ENCODE data around the gene RABAC1. TPM values are rescaled to one million over a fixed set of nuclear protein-coding genes. Genes with fewer than 3 reads are reported as not detected.

The RABAC1 gene
- total RNA-seq, 2 donors from 2014 or later, result 114 to 122 TPM

DNA sequence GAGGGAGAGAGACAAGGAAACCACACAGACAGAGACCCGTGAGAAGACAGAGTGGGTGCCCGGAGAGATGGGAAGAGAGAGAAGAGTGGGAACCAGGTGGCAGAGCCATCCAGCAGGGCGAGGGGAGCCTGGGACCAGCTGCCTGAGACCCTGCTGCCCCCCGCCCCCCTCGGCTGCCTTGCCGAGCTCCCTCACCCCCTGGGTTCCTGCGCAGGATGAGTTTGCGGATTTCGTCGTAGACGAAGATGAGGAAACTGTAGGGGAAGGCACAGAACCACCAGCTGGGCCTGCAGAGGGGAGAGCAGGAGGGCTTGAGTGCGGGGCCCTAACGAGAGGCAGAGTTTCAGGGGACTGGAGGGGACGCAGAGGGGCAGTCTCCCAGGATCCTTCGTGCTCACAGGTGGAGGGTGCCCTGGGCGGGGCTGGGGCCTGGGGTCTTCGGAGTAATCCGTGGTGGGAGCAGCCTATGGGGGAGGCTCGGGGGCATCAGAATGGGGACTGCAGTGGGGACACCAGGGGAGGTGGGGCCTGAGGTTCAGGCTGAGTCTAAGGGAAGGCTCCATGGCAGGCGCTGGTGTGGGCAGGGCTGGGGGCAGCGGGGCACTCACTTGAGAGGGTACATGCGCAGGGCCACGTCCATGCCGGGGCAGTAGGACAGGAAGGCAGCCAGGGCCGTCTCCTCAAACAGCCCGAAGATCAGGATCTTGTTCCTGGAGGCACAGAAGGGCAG lies 8.1 kb upstream of the RABAC1 start:
- Histone ChIP-seq H3K4me3 (ENCODE audit: low read length) (no peak overlapping the region), H3K4me1 (ENCODE audit: control insufficient read depth, insufficient read depth, low read length) (no peaks in the 10 kb centered on the region), H3K36me3 (ENCODE audit: control insufficient read depth, insufficient read depth, low read length) (no peaks in the 10 kb centered on the region), H3K27ac (ENCODE audit: low read depth, low read length) (no peak overlapping the region), H3K27me3 (ENCODE audit: control insufficient read depth, insufficient read depth, low read length, poor library complexity, severe bottlenecking) (no peaks in the 10 kb centered on the region), H3K9me3 (ENCODE audit: control insufficient read depth, low read length) (no peaks in the 10 kb centered on the region), H3K9ac (ENCODE audit: extremely low read depth, low read length, poor library complexity, severe bottlenecking) (no peak overlapping the region)
- 89 to 91% methylated on average over 13 to 26 of the region's 26 CpGs for WGBS, 2 experiments (ENCODE audit: insufficient coverage in 1 of 2, insufficient read length in 1 of 2)
- Mint-ChIP-seq H3K27ac (no peak overlapping the region), H3K27me3 (ENCODE audit: insufficient read depth) (peaks cover 2% of the 10 kb centered on the region), H3K9me3 (no peaks in the 10 kb centered on the region), H3K4me1 (no peaks in the 10 kb centered on the region), H3K4me3 (no peak overlapping the region), H3K36me3 (ENCODE audit: low read depth) (no peaks in the 10 kb centered on the region)
- DNase-seq, result no peak
- TF ChIP-seq, protein P1, sequence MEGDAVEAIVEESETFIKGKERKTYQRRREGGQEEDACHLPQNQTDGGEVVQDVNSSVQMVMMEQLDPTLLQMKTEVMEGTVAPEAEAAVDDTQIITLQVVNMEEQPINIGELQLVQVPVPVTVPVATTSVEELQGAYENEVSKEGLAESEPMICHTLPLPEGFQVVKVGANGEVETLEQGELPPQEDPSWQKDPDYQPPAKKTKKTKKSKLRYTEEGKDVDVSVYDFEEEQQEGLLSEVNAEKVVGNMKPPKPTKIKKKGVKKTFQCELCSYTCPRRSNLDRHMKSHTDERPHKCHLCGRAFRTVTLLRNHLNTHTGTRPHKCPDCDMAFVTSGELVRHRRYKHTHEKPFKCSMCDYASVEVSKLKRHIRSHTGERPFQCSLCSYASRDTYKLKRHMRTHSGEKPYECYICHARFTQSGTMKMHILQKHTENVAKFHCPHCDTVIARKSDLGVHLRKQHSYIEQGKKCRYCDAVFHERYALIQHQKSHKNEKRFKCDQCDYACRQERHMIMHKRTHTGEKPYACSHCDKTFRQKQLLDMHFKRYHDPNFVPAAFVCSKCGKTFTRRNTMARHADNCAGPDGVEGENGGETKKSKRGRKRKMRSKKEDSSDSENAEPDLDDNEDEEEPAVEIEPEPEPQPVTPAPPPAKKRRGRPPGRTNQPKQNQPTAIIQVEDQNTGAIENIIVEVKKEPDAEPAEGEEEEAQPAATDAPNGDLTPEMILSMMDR (conservative IDR thresholded peaks at IDR 0.05), result no peak

DNA sequence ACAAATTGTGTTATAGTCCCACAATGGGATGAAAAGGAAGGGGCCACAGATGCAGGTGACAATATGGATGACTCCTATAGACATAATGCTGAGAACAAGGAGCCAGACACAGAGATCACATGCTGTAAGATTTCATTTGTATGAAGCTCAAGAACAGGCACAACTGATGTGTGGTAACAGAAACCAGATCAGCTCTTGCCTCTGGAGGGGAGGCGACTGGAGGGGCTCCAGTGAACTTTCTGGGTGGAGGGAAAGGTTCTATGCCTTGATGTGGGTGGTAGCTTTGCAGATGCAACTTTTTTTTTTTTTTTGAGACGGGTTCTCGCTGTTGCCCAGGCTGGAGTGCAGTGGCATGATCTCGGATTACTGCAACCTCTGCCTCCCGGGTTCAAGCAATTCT lies 6.0 kb upstream of the RABAC1 start:
- H3K27me3 Mint-ChIP-seq (ENCODE audit: insufficient read depth), result peaks cover 2% of the 10 kb centered on the region
- Histone ChIP-seq H3K36me3 (ENCODE audit: control insufficient read depth, insufficient read depth, low read length) (no peaks in the 10 kb centered on the region), H3K27ac (ENCODE audit: low read depth, low read length) (no peak overlapping the region), H3K27me3 (ENCODE audit: control insufficient read depth, insufficient read depth, low read length, poor library complexity, severe bottlenecking) (no peaks in the 10 kb centered on the region), H3K4me1 (ENCODE audit: control insufficient read depth, insufficient read depth, low read length) (no peaks in the 10 kb centered on the region), H3K9me3 (ENCODE audit: control insufficient read depth, low read length) (no peaks in the 10 kb centered on the region), H3K9ac (ENCODE audit: extremely low read depth, low read length, poor library complexity, severe bottlenecking) (no peak overlapping the region), H3K4me3 (ENCODE audit: low read length) (no peak overlapping the region)
- WGBS, 2 experiments (ENCODE audit: insufficient coverage in 1 of 2, insufficient read length in 1 of 2), result 85 to 87% methylated on average over 3 to 5 of the region's 5 CpGs
- H3K27ac Mint-ChIP-seq, result no peak overlapping the region
- no peaks in the 10 kb centered on the region for H3K36me3 Mint-ChIP-seq (ENCODE audit: low read depth)
- H3K4me1 Mint-ChIP-seq, result no peaks in the 10 kb centered on the region
- H3K4me3 Mint-ChIP-seq, result no peak overlapping the region
- no peaks in the 10 kb centered on the region for H3K9me3 Mint-ChIP-seq
- no peak for DNase-seq
- TF ChIP-seq, protein P1 (conservative IDR thresholded peaks at IDR 0.05), result no peak

DNA sequence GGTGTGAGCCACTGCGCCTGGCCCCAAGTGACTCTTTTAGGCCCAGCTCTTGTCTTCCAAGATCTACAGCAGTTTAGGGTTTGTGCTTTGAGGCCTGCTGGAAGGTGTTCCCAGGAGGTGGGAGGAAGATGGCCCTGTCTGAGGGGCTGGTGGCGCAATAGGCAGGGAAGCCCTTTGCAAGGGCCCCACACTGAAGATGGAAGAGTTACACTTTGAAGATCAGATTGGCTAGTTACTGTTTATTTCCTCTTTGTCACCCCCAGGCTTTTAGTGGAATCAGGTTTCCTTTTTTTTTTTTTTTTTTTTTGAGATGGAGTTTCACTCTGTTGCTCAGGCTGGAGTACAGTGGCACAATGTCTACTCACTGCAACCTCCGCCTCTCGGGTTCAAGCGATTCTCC lies 1.9 kb upstream of the RABAC1 start:
- H3K27me3 ChIP-seq (ENCODE audit: control insufficient read depth, insufficient read depth, low read length, poor library complexity, severe bottlenecking), result no peaks in the 10 kb centered on the region
- H3K9me3 Mint-ChIP-seq, result no peaks in the 10 kb centered on the region
- DNase-seq, result no peak
- H3K4me1 ChIP-seq (ENCODE audit: control insufficient read depth, insufficient read depth, low read length), result no peaks in the 10 kb centered on the region
- WGBS, 2 experiments (ENCODE audit: insufficient coverage in 1 of 2, insufficient read length in 1 of 2), result 91 to 95% methylated on average over 3 to 5 of the region's 5 CpGs
- no peaks in the 10 kb centered on the region for H3K27me3 Mint-ChIP-seq (ENCODE audit: insufficient read depth)
- H3K4me1 Mint-ChIP-seq, result peaks cover 10% of the 10 kb centered on the region
- no peaks in the 10 kb centered on the region for H3K9me3 ChIP-seq (ENCODE audit: control insufficient read depth, low read length)
- no peak overlapping the region for H3K27ac ChIP-seq (ENCODE audit: low read depth, low read length)
- H3K36me3 ChIP-seq (ENCODE audit: control insufficient read depth, insufficient read depth, low read length), result peaks cover 5% of the 10 kb centered on the region
- no peak overlapping the region for H3K9ac ChIP-seq (ENCODE audit: extremely low read depth, low read length, poor library complexity, severe bottlenecking)
- peaks cover 11% of the 10 kb centered on the region for H3K36me3 Mint-ChIP-seq (ENCODE audit: low read depth)
- no peak overlapping the region for H3K4me3 ChIP-seq (ENCODE audit: low read length)
- TF ChIP-seq, protein P1 (conservative IDR thresholded peaks at IDR 0.05), result no peak
- H3K27ac Mint-ChIP-seq, result no peak overlapping the region
- no peak overlapping the region for H3K4me3 Mint-ChIP-seq
